T-helper 1 cell (primary cell): ENCODE results near the gene SDK2.

Experiments
- DNase-seq, 5 donors: peaks; one replicate each; pipeline ENCODE4 v3.0.0-alpha.2; 2012 to 2020

SDK2 gene

DNA sequence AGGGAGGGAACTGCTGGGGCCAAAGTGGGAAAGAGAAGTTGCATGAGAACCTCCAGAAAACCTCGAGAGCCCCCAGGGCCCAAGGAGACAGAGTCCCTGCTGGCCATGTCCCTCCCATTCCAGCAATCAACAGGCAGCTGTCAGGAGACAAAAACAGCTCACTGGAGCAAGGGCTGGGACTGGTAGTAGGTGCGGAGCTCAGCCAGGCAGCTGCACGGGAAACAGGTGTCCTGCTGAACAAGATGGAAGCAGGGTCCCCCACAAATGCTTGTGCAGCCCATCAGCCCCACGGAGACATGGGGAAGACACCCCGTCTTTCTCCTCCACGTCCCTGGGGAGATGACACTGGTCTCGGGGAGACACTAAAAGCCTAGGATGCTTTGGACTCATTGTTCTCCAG, 34.5 kb downstream of the SDK2 start:
- DNase-seq = no peak

DNA sequence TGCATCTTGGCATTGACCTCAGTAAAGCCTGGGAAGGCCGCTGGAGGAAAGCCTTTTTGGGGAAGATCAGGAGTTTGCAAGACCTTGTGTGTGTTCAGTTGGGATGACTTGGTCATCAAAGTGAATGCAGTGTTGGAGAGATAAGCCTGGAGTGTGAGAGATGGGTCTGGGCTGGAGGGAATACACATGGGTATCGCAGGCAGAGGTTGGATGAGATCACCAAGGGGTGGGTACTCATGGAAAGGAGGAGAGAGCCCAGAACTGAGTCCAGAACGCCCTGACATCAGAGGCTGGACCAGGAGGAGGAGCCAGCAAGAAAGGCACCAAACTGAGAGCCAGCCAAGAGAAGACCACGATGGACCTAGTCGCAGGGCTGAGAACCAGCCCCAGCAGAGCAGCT, 35.2 kb downstream of the SDK2 start:
- DNase-seq = no peak

DNA sequence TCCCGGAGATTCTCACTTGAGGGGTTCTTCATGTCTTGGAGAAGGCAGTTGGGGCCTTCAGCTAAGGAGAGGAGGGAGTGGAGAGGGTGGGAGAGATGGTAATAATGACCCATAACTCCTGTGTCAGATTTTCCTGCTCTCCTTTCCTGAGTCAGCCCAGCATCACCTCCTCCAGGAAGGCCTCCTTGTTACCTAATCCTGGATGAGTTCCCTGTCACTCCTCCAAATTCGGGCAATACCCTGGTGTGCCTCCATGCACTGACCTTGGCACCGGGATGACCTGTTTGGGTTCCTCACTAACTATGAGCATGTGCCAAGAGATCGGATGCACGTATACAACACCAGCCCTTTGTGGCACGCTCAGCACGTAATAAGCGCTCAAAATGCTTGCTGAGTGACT, 38.8 kb downstream of the SDK2 start:
- DNase-seq = no peak

DNA sequence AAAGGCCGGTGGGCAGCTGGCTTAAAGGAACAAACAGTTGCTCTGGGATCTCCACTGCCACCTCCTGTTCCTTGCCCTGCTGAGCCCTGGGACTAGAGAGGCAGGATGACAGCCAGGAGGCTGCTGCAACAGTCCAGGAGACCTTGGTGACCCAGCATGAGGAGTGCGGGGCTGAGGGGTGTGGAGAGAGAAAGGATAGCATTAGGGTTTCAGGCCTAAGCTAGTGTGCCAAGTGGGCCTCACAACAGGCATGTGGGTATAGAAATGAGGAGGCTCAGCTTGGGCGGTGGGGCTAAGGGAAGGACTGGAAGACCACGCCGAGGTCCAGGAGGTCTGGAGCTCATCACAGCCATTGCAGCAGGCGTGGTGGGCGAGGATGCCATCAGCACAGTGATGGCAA, 39.8 kb downstream of the SDK2 start:
- DNase-seq = no peak

DNA sequence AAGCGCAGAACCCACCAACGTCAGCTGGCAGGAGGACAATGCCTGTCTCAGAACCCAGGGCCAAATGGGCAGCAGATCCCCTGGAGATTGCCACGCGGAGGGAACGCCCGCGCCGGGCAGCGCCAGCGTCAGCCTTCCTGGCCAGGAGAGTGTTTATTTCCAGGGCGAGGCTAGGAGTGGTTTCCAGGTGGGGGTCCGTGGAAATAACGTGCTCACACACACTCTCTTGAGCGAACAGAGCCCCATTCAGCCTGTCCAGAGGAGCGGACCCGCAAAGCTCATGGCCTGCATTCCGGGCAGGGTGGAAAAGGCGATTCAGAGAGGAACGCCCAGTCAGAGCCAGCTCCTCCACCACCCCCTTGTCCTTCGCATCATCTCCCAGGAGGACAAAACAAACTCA, 40.3 kb downstream of the SDK2 start:
- no peak for DNase-seq

DNA sequence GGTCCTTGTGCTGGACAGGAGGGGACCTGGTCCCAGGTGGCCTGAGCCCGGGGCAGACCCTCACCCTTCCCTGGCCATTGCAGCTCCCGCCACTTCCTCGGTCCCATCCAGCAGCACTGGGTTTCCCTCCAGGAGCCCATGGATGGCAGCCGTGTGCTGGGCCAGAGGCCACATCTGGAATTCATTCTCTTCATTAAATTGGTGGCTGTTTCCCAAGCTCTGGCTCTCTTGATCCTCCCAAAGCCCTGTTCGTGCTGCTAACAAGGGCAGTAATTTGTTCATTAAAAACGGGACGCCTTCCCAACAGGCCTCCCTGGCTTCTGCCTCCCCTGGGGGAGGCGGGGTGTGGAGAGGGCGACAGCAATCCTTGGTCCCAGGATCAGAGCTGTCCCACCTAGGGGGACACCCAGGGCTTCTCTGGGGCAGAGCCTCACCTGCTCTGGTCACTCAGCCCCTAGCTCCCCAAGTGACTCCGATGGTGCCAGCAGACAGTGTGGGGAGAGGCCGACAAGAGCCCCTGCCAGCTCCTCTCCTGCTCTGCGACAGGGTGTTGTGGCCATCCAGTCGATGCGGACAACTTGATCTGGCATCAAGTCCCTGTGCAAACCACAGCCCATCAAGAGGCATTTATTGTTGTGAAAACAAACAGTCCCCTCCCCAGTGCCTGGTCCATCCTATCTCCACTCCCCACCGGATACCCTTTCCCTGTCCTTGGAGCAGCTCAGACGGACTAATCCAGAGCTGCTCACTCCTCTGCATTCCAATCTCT, 44.0 kb downstream of the SDK2 start:
- no peak for DNase-seq

DNA sequence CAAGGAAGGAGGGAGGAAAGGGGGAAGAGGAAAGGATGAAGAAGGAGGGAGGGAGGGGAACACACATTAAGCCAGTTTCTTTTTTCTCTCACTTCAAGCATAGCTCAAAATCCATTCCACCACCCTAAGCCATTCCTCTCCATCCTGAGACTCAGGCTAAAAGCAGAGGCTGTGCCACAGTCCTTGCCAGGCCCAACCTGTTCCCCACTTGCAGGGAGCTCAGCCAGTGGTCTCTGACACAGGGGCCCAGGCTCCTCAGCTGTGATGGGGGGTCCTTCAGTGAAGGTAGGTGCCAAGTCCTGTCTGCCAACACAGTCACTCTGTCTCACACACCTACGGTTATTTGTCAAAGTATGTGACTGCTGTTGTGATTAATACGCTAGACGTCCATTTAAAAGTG, 44.6 kb downstream of the SDK2 start:
- no peak for DNase-seq

DNA sequence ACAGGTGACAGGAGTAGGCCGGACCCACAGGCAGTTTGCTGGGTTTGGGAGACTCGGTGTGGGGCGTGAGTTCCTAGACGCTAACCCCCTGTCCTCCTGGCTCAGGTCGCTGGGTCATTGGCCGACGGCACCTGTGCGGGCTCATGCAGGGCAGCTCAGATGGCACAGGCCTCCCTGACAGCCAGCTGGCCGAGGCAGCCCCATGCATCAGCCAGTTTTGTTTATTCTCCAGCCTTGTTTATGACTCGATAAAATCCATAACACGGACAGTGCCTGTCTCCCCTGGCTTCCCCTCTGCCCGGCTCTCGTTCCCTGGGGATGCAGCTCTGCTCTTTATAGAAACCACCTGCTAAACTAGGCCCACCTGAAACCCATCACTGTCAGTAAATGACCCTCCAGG, 46.0 kb downstream of the SDK2 start:
- DNase-seq = no peak

DNA sequence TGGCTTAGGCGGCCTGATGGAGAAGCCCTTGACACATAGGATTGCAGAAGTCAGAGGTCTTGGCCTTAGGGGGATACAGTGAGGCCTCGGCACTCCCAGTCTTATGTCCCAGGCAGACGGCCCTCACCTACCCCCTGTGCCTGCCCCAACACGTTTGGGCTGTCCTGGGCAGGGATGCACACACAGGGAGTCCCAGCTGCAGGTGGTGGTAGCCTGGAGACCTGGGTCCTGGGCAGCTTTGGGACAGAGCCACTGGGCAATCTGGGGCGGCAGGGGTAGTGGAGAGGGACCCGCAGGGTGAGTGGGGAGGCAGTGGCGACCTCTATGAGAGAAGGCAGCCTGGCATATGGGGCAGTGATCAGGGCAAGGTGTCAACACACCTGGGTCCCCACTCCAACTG, 48.3 kb downstream of the SDK2 start:
- no peak for DNase-seq

DNA sequence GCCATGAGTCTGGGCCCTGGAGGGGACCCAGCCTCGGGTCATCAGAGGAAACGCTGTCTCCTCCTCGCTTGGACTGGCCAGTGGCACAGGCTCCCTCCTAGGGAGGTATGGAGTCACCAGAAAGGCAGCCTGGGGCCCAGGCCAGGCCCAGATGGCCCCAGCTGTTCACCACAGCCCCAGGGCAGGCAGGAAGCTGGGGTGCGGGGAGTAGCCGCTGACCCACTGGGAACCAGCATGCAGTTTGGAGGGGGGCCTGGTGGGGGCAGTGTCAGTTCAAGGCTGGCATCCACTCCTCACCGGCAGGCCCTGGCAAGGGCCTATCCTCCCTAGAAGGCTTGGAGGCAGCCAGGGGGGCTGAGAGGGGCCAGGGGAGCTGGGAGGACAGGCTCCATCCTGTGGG, 48.8 kb downstream of the SDK2 start:
- DNase-seq = no peak

DNA sequence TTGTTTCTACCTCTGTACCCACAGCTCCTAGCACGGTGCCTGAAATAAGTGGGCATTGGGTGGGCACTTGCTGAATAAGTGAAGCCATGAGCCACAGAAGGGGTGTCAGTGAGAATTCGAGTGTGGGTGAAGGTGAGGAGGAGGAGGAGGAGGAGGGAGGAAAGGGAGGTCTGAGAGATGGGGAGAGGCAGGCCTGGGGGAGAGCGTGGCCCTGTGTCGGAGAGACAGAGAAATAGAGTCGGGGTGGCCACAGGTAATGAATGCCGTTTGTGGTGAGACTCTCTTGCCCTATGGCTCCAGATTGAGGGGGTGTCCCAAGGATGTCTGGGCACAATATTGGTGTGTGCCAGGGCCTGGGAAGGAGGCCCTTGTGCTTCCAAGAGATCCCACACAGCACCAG, 49.2 kb downstream of the SDK2 start:
- no peak for DNase-seq

DNA sequence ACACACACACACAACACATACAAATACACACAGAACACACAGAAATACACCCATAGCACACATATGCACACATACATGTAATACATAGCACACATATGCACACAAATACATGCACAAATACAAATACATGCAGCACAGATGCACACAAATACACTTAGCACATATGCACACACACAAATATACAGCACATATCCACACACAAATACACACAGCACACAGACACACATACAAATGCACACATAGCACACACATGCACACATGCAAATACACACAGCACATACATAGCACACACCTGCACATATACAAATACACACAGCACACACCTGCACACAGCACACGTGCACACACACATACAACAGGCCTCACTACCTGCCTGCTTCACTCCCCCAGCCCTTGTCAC, 49.6 kb downstream of the SDK2 start:
- no peak for DNase-seq

DNA sequence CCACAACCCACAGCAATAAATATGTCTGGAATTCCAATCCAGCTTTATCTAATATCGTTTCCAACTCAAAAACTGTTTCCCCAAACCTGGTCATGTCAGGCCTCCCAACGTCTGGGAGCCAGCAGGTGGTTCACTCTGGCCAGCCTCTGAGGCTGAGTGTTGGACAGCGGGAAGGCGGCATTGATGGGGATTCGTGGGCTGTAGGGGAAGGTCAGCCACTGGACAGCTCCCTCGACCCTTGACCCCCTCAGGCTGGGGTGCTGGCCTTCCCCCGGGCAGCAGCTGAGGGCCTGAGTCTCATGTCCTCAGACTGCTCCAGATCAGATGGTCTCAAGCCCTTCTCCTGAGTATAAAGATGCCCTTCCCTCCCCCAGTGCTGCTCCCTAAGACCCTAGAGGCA, 50.2 kb downstream of the SDK2 start:
- no peak for DNase-seq

DNA sequence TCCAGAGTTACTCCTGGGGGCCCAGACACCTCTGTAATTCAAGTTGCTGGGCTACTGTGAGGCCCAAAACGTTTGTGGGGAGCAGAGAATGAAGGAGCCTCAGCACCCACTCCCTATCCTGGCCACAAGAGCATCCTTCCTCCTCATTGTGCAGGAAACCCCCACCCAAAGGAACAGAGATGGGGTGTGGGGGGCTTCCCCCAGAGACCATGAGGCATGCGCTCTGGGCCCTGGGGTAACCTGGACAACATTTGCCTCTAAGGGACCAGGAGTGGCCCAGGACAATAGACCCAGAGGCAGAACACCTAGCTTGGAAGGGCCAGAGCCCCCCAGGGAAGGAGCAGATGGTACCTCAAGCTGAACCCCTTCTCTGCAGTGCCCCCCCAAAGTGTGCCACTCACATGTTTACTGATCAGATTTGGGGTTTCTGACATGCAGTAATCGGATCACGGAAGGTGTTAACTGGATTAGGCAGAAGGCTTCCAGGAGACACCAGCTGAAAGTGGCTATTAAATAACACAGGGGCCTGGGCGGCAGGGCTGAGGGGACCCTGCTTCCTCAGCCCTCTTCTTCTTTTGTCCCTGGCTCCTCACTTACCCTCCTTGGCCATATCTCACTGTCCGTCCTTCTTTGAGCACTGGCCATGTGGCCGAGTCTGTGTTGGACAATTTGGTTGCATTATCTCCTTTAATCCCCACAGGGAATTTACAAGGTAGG, 50.8 kb downstream of the SDK2 start:
- no peak for DNase-seq

DNA sequence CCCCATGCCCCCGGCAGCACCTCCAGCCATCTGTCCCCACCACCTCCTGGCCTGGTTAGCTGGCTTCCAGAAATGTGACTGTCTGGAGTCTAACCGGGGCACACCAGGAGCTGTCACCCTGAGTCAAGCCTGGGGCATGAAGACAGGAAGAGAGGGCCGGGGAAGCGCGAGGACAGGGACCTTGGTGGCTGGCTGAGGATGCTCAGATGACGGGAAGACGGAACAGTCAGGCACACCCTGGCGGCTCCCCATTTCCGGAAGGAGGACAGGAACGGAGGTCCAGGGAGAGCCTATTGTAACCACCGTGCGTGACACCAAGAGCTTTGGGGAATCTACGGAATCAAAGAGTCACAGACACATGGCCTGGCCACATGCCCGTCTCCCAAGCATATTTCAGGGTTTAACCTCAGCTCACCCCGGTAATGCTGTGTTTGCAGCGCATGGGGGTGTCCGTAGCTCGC, 51.7 kb downstream of the SDK2 start:
- DNase-seq = no peak

DNA sequence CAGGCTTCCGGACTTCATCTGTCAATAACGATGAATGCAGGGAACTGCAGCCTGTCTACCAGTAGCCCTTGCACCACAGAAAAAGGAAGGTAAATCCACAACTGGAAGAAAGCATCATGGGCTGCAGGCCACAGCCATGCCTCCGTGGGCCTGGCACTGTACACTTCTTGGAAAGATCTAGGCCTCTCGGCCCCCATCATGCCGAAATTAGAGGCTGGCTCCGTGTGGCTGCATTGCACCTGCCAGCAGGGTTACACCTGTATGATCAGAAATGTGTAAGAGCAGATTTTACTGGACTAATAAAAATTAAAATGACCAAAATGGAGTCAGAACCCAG, 52.2 kb downstream of the SDK2 start:
- no peak for DNase-seq

DNA sequence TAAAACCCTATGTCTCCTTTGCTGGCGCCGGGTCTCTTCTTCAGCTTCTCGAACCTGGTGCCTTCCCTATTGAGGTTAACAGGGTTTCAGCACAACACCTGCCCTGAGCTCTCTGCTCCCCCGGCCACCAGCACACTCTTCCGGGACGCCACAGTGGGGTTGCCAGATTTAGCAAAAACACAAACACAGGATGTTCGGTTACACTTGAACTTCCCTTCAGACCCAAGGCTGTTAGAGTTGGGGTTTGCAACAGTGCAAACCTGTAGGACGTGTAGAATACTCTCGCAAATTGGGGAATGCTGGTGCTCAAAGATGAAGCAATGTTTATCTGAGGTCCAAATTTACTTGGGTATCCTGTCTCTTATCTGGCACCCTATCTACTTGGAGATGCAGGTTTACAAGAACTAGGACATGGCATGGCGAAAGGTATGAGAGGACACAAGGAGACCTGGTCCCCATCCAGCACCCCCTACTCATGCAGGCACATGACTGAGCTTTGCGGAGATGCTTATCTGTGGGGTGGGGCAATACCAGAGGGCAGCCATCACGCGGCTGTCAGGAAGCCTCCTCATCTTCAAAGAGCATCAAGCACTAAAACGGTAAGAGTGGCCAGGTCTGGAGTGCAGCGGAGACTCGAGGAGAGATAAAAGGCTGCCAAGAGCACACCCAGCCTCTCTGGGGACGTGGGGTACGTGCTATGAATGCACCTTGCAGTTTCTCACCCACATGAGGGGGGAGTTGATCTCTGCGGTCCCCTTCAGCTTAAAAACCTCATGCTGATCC, 52.8 kb downstream of the SDK2 start:
- peak in 4 of 5 donors; percentile 15 to 49 (median 32) for DNase-seq

DNA sequence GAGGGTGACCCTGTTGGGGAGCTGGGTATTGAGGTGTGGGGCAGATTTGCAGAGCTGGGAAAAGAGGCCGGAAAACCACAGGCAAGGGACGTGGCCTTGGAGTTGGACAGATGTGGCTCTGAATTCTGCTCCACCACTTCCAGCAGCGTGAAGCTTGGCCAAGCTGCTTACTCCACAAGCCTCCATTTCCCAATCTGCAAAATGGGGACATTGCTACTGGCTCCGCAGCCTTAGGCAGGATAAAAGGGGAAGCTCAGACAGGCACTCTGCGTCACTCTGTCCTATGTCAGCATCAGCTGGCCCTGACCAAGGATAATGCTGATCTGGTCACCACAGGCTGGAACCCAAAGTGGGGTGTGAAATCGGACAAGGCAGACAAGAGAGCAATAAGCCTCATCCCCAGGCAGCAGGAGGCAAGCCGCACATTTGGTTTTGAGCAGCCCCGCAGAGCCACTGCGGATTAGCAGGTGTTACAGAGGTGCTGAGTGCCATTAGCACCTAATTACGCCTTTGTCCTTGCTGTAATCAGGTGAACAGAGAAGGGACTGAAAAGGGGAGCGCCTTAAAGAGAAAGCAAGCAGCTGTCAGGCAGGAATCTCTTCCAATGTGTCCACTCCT, 54.8 kb downstream of the SDK2 start:
- no peak for DNase-seq

DNA sequence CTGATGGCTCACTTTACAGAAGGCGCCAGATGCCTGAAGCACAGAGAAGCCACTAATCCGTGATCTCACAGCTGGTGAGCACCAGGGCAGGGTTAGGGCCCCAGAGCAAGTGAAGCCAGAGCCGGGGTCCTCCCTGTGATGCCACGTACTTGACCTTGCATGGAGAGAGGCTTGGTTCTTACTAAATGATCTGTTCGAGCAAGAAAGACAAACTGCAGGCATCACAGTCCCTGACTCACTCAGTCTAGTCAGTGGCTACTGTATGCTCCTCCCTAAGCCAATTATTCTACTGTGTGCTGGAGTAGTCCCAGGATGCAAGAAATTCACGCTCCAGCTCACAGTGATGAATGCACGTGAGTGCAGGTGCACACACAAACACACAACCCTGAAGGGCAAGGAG, 55.4 kb downstream of the SDK2 start:
- no peak for DNase-seq

DNA sequence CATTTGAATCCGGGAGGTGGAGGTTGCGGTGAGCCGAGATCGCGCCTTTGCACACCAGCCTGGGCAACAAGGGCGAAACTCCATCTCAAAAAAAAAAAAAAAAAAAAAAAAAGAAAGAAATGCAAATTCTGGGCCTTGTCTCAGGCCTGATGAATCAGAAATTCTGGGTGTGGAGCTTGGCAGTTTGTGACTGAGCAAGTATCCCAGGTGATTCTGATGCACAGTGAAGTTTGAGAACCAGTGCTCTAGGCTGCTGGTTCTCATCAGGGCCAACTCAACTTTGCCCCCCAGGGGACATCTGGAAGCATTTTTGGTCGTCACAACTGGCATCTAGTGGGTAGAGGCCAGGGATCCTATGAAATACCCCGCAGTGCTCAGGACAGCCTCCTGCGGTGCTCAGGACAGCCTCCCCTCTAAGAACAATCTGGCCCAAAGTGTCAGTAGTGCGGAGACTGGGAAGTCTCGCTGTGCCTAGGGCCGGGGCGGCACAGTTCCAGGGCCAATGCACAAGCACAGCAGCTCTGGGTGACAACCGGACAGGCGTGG, 55.9 kb downstream of the SDK2 start:
- DNase-seq = no peak

DNA sequence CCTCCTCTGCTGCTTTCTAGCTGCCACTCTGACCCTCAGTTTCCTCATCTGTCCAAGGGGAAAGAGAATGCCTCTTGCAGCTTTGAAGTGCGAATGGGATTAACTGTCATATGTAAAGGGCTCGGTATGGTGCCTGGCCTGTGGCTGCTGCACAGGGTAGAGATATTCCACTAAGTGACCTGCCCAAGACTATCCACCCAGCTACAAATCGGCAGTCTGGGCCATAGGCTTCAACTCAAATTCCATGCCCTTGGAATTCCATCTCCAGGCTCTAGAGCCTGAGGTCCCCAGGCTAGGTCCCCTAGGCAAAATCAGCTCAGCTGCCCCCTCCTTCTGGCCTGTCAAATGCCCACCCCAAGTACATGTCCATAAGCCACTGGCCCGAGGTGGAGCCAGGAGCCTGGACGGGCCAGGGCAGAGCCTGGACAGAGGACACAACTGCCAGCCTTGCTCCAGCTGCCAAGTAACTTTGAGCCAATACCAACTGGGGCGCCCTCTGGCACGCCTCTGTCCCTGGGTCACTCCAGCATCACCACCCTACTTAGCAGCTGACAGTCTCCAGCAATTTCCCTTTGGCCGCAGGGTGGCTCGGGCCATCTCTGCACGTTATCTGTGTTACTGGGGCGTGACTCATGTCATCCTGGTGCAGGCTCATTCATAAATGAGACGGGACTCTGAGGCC, 57.2 kb downstream of the SDK2 start:
- no peak for DNase-seq

DNA sequence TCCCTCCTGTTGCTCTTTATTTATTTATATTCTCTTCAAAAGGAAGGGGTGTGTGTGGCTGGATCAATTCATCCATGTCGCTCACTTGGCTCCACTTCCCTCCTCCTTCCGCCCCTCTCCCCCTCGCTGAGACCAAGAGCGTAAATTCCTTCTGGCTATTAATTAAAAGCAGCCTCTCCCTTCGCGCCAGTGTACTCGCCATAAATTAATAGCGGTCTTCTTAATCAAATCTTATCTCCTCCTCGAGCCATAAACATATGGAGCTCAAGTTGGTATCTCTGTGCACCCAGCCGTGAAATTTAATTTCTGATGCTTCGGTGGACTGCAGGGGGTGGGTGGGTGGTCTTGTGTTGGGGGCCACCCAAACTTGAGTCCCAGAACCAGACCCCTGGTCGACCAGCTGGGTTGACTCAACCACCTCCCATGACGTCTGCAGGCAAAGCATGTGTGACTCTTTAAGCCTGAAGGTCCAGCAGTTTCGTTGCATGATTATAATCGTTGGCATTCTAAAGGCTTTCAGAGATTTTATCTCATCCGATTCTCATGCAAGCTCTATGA, 57.9 kb downstream of the SDK2 start:
- no peak for DNase-seq
